LNCaP clone FGC (cell line): ENCODE data around the gene ACSS1.

Experiments
- DNase-seq: peaks from one replicate; pipeline ENCODE4 v3.0.0-alpha.2; 2011; ENCODE audit warnings: low read depth
- H3K4me3 ChIP-seq: 2 replicates; pipeline ENCODE4 v1.5.1; 2011; ENCODE audit warnings: mild to moderate bottlenecking, low read depth, low read length, control low read depth
- CTCF ChIP-seq: IDR thresholded peaks from 2 replicates; pipeline ENCODE4 v1.5.1; 2012; ENCODE audit warnings: mild to moderate bottlenecking; ENCODE audit not compliant: control insufficient read depth, insufficient read depth; ENCODE audit errors: extremely low read depth

The ACSS1 gene

GRCh38 chr20:25018425-25018824 lies 39.5 kb downstream of the ACSS1 start:
- TF ChIP-seq CTCF, result no peak
- peak; percentile 87 for DNase-seq
- no peak overlapping the region for H3K4me3 ChIP-seq

- TF ChIP-seq CTCF, result 0 out of 2 replicates have a peak, but pooled peaks have one; percentile 14
- no peak overlapping the region for H3K4me3 ChIP-seq
- peak; percentile 98 for DNase-seq
These were observed 40.6 kb downstream of the ACSS1 start for GRCh38 chr20:25017257-25017803.

GRCh38 chr20:25016471-25016870 lies 41.5 kb downstream of the ACSS1 start:
- TF ChIP-seq CTCF, result no peak
- H3K4me3 ChIP-seq, result no peak overlapping the region
- DNase-seq, result no peak

GRCh38 chr20:25015986-25016385 lies 42.0 kb downstream of the ACSS1 start:
- TF ChIP-seq CTCF, result no peak
- H3K4me3 ChIP-seq, result no peak overlapping the region
- DNase-seq, result no peak

GRCh38 chr20:25014816-25015215 lies 43.1 kb downstream of the ACSS1 start:
- H3K4me3 ChIP-seq, result no peak overlapping the region
- DNase-seq, result no peak
- no peak for TF ChIP-seq CTCF

- H3K4me3 ChIP-seq, result no peak overlapping the region
- no peak for TF ChIP-seq CTCF
- no peak for DNase-seq
These were observed 44.2 kb downstream of the ACSS1 start for GRCh38 chr20:25013478-25014380.
